GM19351 (cell line): ENCODE results near the gene AGPAT3.

Source experiments
- ATAC-seq: cut with Tn5 transposase; IDR thresholded peaks from one replicate; pipeline ENCODE4 v1.9.1; 2021; ENCODE audit warnings: mild to moderate bottlenecking, moderate library complexity; ENCODE audit not compliant: unreplicated experiment

AGPAT3 gene

DNA sequence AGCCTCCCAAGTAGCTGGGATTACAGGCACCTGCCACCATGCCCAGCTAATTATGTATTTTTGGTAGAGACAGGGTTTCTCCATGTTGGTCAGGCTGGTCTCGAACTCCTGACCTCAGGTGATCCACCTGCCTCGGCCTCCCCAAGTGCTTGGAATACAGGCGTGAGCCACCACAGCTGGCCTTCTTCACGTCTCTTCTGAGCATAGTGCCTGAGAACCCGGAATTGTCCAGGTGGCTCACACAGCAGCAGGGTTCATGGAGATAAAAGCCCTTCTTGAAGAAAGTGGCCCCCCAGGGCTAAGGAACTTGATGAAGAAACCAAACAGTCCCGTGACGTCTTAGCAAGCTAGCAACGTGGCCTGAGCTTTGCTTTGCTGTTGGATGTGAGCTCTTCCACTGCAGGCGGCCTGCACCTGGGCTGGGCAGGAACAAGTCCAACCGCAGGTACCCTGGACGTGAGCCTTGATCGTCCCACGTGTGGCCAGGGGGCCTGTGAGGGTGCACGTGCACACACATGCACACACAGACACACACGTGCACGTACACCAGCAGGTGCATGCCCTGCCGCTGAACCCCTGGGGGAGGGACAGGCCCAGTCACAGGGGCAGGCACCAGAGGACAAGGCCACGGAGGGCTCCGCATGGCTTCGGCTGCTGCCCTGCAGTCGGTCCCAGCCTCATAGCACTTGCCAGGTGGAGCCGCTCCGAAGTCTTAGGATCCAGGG is 123.6 kb downstream of the AGPAT3 start:
- ATAC-seq = no peak

GRCh38 chr21:43989401-43989800 is 124.4 kb downstream of the AGPAT3 start:
- ATAC-seq = no peak

DNA sequence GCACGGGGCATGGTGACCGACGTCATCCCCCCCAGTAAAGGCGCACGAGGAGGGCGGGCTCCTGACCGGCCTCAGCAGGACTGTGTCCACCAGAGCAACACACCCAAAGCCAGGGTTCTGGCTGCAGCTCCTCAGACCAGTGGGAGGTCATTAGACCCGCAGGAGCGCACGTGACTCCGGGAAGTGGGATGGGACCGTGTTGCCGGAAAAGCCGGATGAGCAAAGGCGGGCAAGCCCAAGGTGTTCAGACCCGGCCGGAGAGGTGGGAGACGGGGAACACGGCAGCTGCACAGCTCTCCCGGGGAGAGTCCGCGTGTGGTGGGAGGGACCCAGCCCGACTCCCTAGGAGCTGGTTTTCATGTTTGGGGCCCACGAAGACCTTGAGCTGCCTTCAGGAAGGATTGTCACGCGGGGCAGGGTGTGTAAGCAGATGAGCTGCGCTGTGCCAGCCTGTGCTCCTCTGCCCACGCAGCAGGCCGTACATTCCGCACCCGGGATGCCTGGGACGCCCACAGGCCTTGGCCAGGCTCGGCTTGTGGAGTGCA is 126.5 kb downstream of the AGPAT3 start:
- no peak for ATAC-seq

- ATAC-seq = no peak
These were observed 127.1 kb downstream of the AGPAT3 start for GRCh38 chr21:43992121-43992520.

- no peak for ATAC-seq
These were observed 128.5 kb downstream of the AGPAT3 start for GRCh38 chr21:43993420-43993934.

DNA sequence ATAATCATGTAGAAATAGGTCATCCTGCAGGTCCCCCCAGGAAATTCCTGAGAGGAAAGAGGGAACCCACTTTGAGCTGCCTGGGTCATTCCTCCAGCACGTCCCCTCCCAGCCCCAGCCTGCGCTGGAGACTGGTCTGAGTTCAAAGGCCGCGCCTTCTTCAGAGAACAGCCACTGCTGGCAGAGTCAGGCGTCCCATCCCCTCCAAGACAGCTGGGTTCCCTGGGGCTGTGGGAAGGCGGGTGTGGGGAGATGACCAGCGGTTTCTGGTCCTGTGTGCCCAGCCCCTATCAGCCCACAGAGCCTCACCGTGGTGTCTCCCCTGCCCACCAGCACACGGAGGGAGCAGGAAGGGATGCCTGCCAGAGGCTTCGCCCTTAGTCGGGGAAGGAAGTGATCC is 129.1 kb downstream of the AGPAT3 start:
- no peak for ATAC-seq

DNA sequence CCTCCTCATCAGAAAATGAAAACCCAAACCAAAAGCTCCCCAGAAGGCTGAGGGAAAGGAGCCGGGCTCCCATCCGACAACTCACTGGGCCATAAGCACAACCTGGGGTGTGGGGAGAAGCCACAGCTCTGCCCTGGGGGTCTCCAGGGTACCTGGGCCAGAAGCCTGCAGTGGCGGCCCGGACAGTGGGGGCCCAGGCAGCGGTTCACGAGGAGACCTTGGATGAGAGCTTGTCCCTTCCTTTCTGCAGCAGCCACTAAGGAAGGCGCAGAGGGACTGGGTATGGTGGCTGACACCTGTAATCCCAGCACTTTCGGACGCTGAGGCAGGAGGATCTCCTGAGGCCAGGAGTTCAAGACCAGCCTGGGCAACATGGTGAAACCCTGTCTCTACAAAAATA is 129.6 kb downstream of the AGPAT3 start:
- no peak for ATAC-seq

DNA sequence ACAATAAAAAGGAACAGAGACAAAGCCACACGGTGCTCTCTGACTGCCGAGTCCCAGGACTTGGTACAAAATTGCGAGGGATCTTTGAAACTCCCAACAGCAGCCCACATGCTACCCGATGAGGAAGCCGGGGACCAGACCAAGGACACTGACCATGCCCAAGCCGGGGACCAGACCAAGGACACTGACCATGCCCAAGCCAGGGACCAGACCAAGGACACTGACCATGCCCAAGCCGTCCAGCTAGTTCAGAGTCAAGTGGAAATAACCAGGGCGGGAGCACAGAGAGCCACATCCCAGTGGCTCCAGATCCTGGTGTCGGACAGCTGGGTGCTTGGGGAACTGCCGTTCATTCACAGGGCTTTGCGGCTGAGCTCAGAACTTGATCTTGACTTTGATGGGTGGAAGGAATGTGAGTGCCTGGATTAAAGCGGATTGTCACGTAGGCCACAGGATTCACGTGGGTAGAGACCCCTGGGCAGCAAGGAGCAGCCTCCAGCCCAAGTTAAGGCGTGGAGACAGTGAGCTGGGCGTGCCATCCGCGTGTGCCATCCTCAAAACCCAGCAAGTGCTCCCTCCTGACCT is 130.6 kb downstream of the AGPAT3 start:
- no peak for ATAC-seq

GRCh38 chr21:43997766-43998742 is 133.0 kb downstream of the AGPAT3 start:
- no peak for ATAC-seq

DNA sequence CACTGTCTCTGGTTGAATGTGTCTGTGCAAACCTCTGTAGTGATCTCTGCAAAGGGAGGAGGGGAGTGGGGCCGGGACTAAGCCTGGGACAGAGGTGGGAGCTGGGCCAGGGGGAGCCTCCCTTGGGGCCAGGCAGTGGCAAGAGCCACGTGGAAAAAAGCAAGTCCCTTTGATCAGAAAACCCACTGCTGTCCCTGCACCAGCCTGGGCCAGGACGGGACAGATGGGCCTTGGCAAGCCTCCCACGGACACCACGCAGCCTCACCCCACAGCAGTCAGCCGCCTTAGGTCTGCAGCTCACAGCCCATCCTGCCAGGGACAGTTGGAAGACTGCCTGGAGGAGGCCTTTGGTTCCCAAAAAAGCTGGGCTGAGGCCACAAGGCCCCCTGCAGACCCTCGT is 135.3 kb downstream of the AGPAT3 start:
- ATAC-seq = no peak

DNA sequence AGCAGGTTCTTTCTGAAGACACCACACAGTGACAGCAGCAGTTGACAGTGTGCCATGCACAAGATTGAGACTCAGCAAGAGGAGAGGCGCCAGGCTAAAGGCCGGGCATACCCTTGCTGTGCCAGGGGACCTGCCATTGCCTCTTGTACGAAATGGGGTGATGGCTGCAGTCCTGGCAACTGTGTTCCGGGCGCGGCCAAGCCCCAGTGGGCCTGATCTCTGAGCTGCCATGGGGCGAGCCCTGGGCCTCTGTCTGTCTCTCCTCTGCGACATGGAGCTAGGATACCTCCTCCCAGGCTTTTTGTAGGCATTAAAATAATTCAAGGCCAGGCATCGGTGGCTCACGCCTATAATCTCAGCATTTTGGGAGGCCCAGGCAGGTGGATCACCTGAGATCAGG is 137.5 kb downstream of the AGPAT3 start:
- ATAC-seq = no peak

GRCh38 chr21:44003307-44003966 is 138.4 kb downstream of the AGPAT3 start:
- ATAC-seq = no peak

DNA sequence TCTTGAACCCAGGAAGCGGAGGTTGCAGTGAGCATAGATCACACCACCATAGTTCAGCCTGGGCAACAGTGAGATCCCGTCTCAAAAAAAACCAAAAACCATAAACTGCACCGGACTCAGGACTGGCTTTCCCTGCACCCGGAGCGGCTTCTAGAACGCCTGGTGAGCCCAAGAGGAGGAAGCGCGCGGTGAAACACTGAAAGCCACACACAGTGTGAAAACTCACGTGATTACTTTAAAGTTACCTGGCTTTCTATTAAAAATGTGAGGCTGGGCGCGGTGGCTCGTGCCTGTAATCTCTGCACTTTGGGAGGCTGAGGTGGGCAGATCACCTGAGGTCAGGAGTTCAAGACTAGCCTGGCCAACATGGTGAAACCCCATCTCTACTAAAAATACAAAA is 140.0 kb downstream of the AGPAT3 start:
- no peak for ATAC-seq

- no peak for ATAC-seq
These were observed 140.6 kb downstream of the AGPAT3 start for GRCh38 chr21:44005593-44005992.

DNA sequence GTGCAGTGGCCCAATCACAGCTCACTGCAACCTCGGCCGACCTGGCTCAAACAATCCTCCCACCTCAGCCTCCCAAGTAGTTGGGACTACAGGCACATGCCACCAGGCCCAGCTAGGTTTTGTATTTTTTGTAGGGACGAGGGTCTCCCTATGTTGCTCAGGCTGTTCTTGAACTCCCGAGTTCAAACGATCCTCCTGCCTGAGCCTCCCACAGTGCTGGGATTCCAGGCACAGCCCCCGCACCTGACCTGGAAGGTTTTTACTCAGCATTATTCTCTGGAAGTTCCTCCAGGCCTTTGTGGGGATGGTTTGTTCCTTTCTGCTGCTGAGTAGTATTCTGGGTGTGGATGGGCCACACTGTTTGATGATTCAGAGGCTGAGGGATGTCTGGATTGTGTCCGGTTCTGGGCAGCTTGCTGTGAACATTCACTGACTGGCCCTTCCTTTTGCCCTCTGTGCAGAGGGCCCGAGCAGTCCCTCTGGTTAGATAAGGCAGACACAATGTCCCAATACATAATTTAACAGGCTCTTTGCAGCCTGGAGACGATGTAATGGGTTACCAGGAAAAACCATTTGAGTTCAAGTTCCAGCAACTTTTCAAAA is 141.1 kb downstream of the AGPAT3 start:
- no peak for ATAC-seq

DNA sequence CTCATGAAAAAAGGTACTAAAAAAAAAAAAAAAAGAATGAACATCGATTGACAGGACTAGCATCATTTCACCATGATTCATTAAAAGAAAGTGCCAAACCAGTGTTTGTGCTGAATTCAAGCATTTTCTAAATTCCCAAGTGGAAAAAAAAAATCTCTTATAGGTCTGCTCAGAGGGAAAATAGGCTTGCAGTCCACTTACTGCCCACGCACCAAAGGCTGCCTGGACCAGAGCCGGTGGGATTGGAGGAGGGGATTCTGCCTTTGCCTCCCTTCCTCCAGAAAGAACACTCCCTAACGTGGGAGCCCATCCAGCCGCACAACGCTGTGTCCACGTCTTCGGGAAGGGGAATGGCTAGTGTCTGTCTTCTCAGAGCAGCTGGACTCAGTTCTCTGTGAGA is 141.6 kb downstream of the AGPAT3 start:
- no peak for ATAC-seq

DNA sequence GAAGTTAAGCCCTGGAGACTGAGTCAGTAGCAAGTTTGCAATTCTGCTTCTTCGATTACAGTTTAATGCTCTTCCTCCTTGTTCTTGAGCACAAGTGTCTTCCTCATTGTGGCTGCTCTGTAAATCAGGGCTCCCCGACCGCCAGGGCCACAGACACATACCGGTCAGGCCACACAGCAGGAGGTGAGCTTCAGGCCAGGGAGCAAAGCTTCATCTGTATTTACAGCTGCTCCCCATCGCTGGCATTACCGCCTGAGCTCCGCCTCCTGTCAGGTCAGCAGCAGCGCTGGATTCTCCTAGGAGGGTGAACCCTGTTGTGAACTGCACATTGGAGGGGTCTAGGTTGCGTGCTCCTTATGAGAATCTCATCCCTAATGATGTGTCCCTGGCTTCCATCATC is 145.4 kb downstream of the AGPAT3 start:
- ATAC-seq = no peak

GRCh38 chr21:44011123-44011522 is 146.1 kb downstream of the AGPAT3 start:
- no peak for ATAC-seq

DNA sequence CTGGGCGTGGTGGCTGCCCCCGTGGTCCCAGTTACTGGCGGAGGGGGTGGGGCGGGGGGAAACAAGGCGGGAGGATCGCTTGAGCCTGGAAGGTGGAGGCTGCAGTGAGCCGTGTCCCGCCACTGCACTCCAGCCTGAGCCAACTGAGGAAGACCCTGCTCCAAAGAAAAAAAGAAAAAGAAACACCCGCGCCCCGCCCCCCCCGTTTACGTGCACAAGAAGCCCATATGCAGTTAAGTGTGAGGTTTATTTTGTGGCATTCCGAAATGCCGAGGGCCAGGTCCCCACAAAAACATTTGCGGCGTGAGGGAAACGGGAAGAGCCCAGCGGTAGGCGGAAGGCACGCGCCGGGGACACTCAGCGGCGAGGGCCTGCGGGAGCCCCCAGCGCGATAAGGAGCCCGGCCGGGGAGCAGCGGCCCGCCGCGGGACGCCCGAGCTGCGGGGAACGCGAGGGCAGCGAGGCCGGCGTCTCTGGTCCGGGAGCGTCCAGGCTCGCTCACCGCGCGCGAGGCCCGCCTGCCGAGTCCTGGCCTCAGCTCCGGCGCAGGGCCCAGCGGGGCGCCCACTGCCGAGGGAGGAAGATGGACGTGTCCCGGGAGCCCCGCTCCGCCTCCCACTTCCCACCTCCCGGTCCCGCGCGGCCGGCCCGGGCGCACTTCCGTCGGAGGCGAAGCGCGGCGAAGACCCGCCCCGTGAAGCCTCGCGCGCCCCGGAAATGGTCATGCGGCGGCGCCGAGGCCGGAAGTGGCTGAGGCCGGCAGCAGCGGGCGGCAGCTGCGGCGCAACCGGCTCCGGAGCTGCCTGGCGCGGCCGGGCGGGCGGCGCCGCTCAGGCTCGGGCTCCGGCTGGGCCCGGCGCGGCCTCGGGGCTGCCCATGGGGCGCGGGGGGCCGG is 146.8 kb downstream of the AGPAT3 start, which contains the start of gene TRAPPC10:
Gene TRAPPC10 (plus strand): TSS at position 731 of the 895 bp plus-strand sequence. CDS start 185 bp downstream, outside the sequence.
- ATAC-seq = peak; percentile 61
